ENCODE results near the gene YOD1. TPM values are rescaled to one million over a fixed set of nuclear protein-coding genes. Genes with fewer than 3 reads are reported as not detected.

The YOD1 gene
- total RNA-seq: 10 to 100 TPM in 3 of 6 donors, 1 to 10 TPM in 3; 6.0 to 24.4 (median 9.4) TPM

- peak within 1 kb of the TSS; percentile 71 to 91 (median 80) for H3K4me3 ChIP-seq
- peak in 1 of 2 donors; percentile 62 for ATAC-seq (ENCODE audit: low FRiP score in 2 of 2)
- 48 to 55% methylated on average over 12 to 15 of the region's 15 CpGs for WGBS, 2 donors
- H3K27me3 ChIP-seq: no peaks in the 10 kb centered on the region
- peak within 1 kb of the TSS; percentile 90 to 97 (median 94) for H3K27ac ChIP-seq
- DNase-seq: peak in 1 of 2 donors; percentile 73
- H3K9me3 ChIP-seq: no peaks in the 10 kb centered on the region
- no peak for TF ChIP-seq CTCF (IDR thresholded peaks at IDR 0.05)
- TF ChIP-seq EP300 (IDR thresholded peaks at IDR 0.05): peak in 1 of 4 donors; percentile 35
- peak in 1 of 4 donors; percentile 20 for TF ChIP-seq POLR2A (IDR thresholded peaks at IDR 0.05)
- TF ChIP-seq POLR2AphosphoS5 (IDR thresholded peaks at IDR 0.05): peak; percentile 25 to 44
- peaks cover 31 to 58% (median 42%) of the 10 kb centered on the region in 4 donors for H3K4me1 ChIP-seq
- H3K36me3 ChIP-seq: peaks cover 0 to 21% (median 7%) of the 10 kb centered on the region in 4 donors
Measured at GRCh38 chr1:207051191-207051943, at the start of gene YOD1. Gene YOD1 (minus strand): TSS chr1:207051208. CDS start chr1:207051030, 178 bp downstream.

GRCh38 chr1:207097871-207098324 lies 46.9 kb upstream of the YOD1 start:
- no peaks in the 10 kb centered on the region for H3K36me3 ChIP-seq
- 77 to 79% methylated on average over 3 of the region's 3 CpGs for WGBS, 2 donors
- DNase-seq: no peak
- H3K9me3 ChIP-seq: no peaks in the 10 kb centered on the region
- H3K4me3 ChIP-seq: no peak overlapping the region
- TF ChIP-seq CTCF (IDR thresholded peaks at IDR 0.05) (no peak), POLR2AphosphoS5 (IDR thresholded peaks at IDR 0.05) (no peak), EP300 (IDR thresholded peaks at IDR 0.05) (no peak), POLR2A (IDR thresholded peaks at IDR 0.05) (no peak)
- H3K27me3 ChIP-seq: no peaks in the 10 kb centered on the region
- ATAC-seq (ENCODE audit: low FRiP score in 2 of 2): no peak
- H3K4me1 ChIP-seq: no peaks in the 10 kb centered on the region
- H3K27ac ChIP-seq: no peak overlapping the region

GRCh38 chr1:207093944-207094343 lies 42.9 kb upstream of the YOD1 start:
- Histone ChIP-seq H3K27ac (no peak overlapping the region), H3K36me3 (no peaks in the 10 kb centered on the region), H3K4me3 (no peak overlapping the region), H3K4me1 (peaks cover 0 to 15% (median 10%) of the 10 kb centered on the region in 4 donors), H3K9me3 (no peaks in the 10 kb centered on the region), H3K27me3 (no peaks in the 10 kb centered on the region)
- WGBS, 2 donors: 41% methylated on average over 2 of the region's 2 CpGs
- no peak for TF ChIP-seq CTCF (IDR thresholded peaks at IDR 0.05)
- no peak for TF ChIP-seq EP300 (IDR thresholded peaks at IDR 0.05)
- no peak for TF ChIP-seq POLR2A (IDR thresholded peaks at IDR 0.05)
- TF ChIP-seq POLR2AphosphoS5 (IDR thresholded peaks at IDR 0.05): no peak
- DNase-seq (no peak), ATAC-seq (ENCODE audit: low FRiP score in 2 of 2) (no peak)

GRCh38 chr1:207091200-207091908 lies 40.3 kb upstream of the YOD1 start:
- DNase-seq: no peak
- no peak overlapping the region for H3K27ac ChIP-seq
- no peak overlapping the region for H3K4me3 ChIP-seq
- peaks cover 0 to 21% (median 12%) of the 10 kb centered on the region in 4 donors for H3K4me1 ChIP-seq
- no peaks in the 10 kb centered on the region for H3K27me3 ChIP-seq
- H3K9me3 ChIP-seq: no peaks in the 10 kb centered on the region
- no peak for TF ChIP-seq POLR2A (IDR thresholded peaks at IDR 0.05)
- TF ChIP-seq EP300 (IDR thresholded peaks at IDR 0.05): no peak
- no peak for TF ChIP-seq CTCF (IDR thresholded peaks at IDR 0.05)
- no peak for TF ChIP-seq POLR2AphosphoS5 (IDR thresholded peaks at IDR 0.05)
- no peaks in the 10 kb centered on the region for H3K36me3 ChIP-seq
- WGBS, 2 donors: 69 to 70% methylated on average over 4 of the region's 4 CpGs
- ATAC-seq (ENCODE audit: low FRiP score in 2 of 2): no peak

All from upper lobe of left lung (tissue), 6 donors.